NCI-H187 (cell line): ENCODE data around the gene EXOG.

Source experiments
- DNase-seq, 2 experiments: peaks; one replicate each; lab custom pipeline; 2025; lab: John Stamatoyannopoulos, UW

EXOG gene

GRCh38 chr3:38510631-38511030 is 14.5 kb downstream of the EXOG start:
- DNase-seq = no peak

GRCh38 chr3:38511546-38511945 is 15.4 kb downstream of the EXOG start:
- DNase-seq = no peak

GRCh38 chr3:38515367-38515766 is 19.2 kb downstream of the EXOG start:
- DNase-seq = no peak

GRCh38 chr3:38516669-38517068 is 20.5 kb downstream of the EXOG start:
- no peak for DNase-seq

- no peak for DNase-seq
Observed at GRCh38 chr3:38519000-38519399, 22.9 kb downstream of the EXOG start.

- DNase-seq = no peak
Observed at GRCh38 chr3:38519651-38520050, 23.5 kb downstream of the EXOG start.

GRCh38 chr3:38521391-38521987 is 25.3 kb downstream of the EXOG start:
- peak in 1 of 2 experiments; percentile 4 for DNase-seq

DNA sequence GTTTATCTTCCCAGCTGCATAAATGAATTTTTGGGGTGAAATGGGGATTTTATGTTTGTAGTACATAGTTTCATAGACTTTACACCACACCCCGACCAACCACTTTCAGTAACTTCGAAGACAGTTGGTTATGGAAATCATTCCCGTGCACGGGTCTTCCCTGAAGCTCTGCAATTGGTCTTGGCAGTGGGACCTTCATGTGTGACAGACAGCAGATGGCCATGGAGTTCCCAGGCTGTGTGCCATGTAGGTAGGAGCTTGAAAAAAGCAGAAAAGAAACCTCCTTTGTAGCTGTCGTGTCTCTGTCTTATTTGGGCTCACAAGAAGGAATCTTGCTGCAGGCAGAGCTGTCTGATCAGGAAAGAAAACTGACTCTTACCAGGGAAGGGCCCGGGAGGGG is 25.9 kb downstream of the EXOG start:
- no peak for DNase-seq

- no peak for DNase-seq
Observed at GRCh38 chr3:38524141-38524739, 28.1 kb downstream of the EXOG start.

DNA sequence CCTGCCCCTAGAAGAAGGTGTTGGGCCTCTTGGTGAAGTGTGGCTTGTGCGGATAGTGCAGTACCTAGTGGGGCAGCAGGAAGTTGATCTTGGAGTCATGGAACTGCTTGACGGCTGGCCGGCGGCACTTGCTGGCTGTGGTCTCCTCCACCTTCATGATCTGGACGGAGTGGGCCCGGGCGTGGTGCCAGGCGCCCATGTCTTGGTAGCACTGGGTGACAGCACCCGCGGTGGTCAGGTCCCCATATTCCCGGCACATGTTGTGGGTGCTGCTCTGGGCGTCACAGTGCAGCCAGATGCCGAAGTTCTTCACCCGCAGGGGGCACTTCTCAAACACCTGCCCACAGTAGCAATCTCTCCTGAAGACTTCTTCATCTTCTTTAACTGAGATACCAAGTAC is 30.7 kb downstream of the EXOG start:
- DNase-seq = no peak

GRCh38 chr3:38528457-38528856 is 32.3 kb downstream of the EXOG start:
- no peak for DNase-seq

DNA sequence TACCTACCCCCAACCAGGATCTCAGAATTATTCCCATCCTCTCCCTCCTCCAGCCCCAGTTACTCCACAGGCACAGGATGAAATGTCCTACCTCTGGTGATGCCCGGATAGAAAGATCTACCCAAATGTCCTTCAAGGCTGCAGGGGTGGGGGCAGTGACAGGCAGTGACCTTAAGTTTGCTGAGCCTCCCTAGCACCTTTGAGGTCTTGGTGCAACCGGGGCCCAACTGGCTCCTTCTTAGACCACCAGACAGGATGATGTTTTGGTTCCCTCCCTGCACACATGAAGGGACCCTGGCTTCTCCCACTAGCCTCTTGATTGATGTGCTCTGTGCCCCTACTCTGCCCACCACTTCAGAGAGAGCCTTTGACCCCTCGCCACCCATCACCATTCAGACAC is 36.4 kb downstream of the EXOG start:
- no peak for DNase-seq

DNA sequence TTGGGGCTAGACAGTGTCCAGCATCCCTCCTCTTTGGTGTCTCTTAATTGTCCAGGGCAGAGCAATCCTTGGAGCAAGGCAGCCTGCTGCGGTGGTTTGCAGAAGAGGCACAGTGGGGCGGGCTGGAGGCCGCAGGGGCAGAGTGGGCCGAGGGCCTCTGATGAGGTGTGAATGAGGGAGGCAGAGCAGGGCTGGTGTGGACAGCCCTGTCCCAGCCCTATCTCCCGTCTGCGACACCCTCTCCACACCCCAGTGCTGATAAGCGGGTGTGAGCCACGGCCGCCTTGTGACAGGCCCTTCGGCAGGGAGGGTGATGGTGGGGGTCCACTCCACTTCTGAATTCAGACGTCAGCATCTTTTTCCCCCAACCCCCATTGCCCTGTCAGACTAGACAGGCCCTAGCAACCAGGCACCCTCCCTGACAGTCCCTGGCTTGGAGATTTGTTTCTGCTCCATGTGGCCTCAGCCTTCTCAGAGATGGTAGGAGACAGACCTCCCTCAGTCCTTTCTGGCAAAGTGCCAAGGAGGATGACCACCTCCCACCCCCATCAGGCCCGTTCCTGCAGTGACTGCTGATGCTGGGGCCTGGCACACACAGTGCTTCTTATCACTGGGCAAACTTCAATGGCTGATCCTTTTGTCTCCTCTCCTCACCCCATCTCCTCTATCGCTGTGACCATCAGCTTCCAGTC is 37.3 kb downstream of the EXOG start:
- no peak for DNase-seq

- DNase-seq = no peak
Observed at GRCh38 chr3:38534180-38534579, 38.0 kb downstream of the EXOG start.

- DNase-seq = no peak
Observed at GRCh38 chr3:38534604-38535003, 38.5 kb downstream of the EXOG start.

GRCh38 chr3:38536671-38537070 is 40.5 kb downstream of the EXOG start:
- no peak for DNase-seq

DNA sequence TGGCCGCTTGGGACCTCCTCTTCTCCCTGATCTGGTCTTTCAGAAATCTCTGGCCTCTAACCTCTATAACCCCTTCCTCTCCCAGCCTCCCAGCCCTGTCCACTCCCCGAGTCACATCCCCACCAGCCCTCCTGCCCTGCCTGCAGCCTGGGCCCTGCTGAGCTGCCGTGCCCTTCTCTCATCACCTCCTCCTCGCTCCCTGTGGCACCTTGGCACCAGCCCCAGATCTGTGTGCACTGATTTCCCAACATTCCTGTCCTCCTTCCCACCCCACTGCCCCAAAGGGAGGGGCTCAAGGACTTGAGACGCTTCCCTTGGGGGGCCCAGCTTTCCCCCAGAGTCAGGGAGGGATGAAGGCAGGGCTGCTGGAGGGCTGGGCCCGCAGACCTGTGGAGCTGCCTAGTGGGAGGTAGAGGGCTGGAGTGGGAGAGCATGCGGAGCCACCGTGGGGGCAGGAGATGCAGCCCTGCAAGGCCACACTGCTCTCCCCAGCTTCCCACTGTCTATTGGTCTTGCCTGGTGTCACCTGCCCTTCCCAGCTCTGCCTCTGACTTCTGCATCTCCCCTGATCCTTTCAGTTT is 42.7 kb downstream of the EXOG start:
- no peak for DNase-seq

DNA sequence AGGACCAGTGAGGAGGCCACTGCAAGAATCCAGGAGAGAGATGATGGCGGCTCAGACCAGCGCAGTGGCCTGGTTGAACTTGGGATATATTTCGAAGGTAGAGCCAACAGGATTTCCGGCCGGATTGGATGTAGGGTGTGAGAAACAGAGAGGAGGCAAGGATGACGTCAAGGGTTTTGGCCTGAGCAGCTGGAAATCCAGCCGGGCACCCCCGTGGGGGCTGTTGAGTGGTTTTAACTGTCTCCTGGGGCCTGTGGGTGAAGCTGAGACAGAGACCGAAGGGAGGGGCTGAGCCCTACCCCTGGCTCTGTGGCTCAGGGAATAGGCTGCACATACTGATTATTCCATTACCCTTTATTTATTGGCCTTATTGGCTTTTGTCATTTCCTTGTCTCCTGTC is 45.7 kb downstream of the EXOG start:
- DNase-seq = no peak

GRCh38 chr3:38542401-38543298 is 46.5 kb downstream of the EXOG start:
- DNase-seq = no peak

DNA sequence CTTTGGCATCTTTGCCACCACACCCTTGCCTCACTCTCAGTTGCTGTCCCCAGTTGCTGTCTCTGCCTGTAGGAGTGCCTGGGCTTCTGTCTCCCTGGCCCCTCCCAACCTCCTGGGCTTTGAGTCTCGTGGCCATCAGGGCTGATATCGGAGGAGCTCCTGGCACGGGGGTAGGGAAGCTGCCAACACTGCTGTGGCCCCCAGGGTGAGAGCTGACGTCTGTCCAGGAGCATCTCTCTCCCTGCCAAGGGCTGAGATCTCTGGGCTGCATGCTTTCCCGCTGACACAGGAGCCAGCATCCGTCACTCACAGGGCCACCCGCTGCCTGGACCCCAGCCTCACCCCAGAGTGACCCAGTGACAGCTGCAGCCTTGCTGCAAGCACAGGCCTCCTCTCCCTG is 47.4 kb downstream of the EXOG start:
- no peak for DNase-seq

GRCh38 chr3:38544926-38545325 is 48.8 kb downstream of the EXOG start:
- DNase-seq = no peak

GRCh38 chr3:38545550-38545949 is 49.4 kb downstream of the EXOG start:
- no peak for DNase-seq
